Stromal cell of bone marrow (primary cell): ENCODE data around the gene CUL4A.
"Not testable (repeated sequence)": the region's sequence is repeated elsewhere in the genome, so short reads cannot be mapped to it uniquely, and the experiment has no call there.

Experiments used
- DNase-seq: peaks from one replicate; pipeline ENCODE4 v3.0.0-alpha.2; 2012; ENCODE audit warnings: low read depth

The CUL4A gene

GRCh38 chr13:113239986-113240385, 30.6 kb downstream of the CUL4A start:
- DNase-seq: no peak

GRCh38 chr13:113241623-113242022, 32.2 kb downstream of the CUL4A start:
- not testable (repeated sequence) for DNase-seq

- DNase-seq: no peak
Observed at GRCh38 chr13:113243847-113244246, 34.4 kb downstream of the CUL4A start.

- DNase-seq: no peak
Observed at GRCh38 chr13:113245849-113246796, 36.7 kb downstream of the CUL4A start.

- no peak for DNase-seq
Observed at GRCh38 chr13:113252516-113253095, 43.2 kb downstream of the CUL4A start.

GRCh38 chr13:113257908-113258307, 48.5 kb downstream of the CUL4A start:
- not testable (repeated sequence) for DNase-seq

GRCh38 chr13:113258321-113259054, 49.1 kb downstream of the CUL4A start:
- no peak for DNase-seq

- DNase-seq: no peak
Observed at GRCh38 chr13:113260996-113261395, 51.6 kb downstream of the CUL4A start.

- DNase-seq: not testable (repeated sequence)
Observed at GRCh38 chr13:113263016-113263415, 53.6 kb downstream of the CUL4A start.

- no peak for DNase-seq
Observed at GRCh38 chr13:113267642-113268405, 58.4 kb downstream of the CUL4A start.

GRCh38 chr13:113272031-113272430, 62.6 kb downstream of the CUL4A start:
- no peak for DNase-seq

GRCh38 chr13:113272701-113273181, 63.3 kb downstream of the CUL4A start:
- no peak for DNase-seq

GRCh38 chr13:113273321-113273720, 63.9 kb downstream of the CUL4A start:
- no peak for DNase-seq

GRCh38 chr13:113273851-113274590, 64.6 kb downstream of the CUL4A start:
- peak; percentile 27 for DNase-seq

- no peak for DNase-seq
Observed at GRCh38 chr13:113274721-113275120, 65.3 kb downstream of the CUL4A start.

- DNase-seq: peak; percentile 36
Observed at GRCh38 chr13:113275387-113275786, 66.0 kb downstream of the CUL4A start.

- no peak for DNase-seq
Observed at GRCh38 chr13:113280126-113280525, 70.7 kb downstream of the CUL4A start.

- no peak for DNase-seq
Observed at GRCh38 chr13:113283904-113284303, 74.5 kb downstream of the CUL4A start.

GRCh38 chr13:113288880-113289279, 79.5 kb downstream of the CUL4A start:
- no peak for DNase-seq

GRCh38 chr13:113291129-113291528, 81.7 kb downstream of the CUL4A start:
- DNase-seq: no peak
